ENCODE results near the gene ASIC2.

ASIC2 gene

GRCh38 chr17:33127706-33128105, 165.4 kb downstream of the ASIC2 start:
- Histone ChIP-seq H3F3A (ENCODE audit: control insufficient read depth, insufficient read depth) (no peaks in the 10 kb centered on the region), H3K9me3 (ENCODE audit: control insufficient read depth, insufficient read depth, low read length) (no peaks in the 10 kb centered on the region), H3K27me3 (ENCODE audit: control insufficient read depth, low read length) (no peaks in the 10 kb centered on the region), H4K20me1 (ENCODE audit: control insufficient read depth, insufficient read depth, low read depth, low read length) (no peaks in the 10 kb centered on the region), H3K79me2 (ENCODE audit: control insufficient read depth, low read length) (no peaks in the 10 kb centered on the region), H3K27ac (ENCODE audit: low read depth, low read length) (no peak overlapping the region), H3K4me2 (ENCODE audit: low read length) (no peak overlapping the region), H3K36me3 (ENCODE audit: control insufficient read depth, low read length) (no peaks in the 10 kb centered on the region), H3K9me2 (replicated peaks; ENCODE audit: control insufficient read depth, low read length) (no peaks in the 10 kb centered on the region), H3K4me3 (ENCODE audit: low read length) (no peak overlapping the region), H3K4me1 (ENCODE audit: control insufficient read depth, low read length) (no peaks in the 10 kb centered on the region)
- TF ChIP-seq CTCF (IDR thresholded peaks at IDR 0.05; ENCODE audit: low read depth, low read length, poor library complexity, severe bottlenecking) (no peak), EZH2phosphoT487 (IDR thresholded peaks at IDR 0.05; ENCODE audit: borderline replicate concordance, low read length) (no peak)

GRCh38 chr17:33126086-33126485, 167.0 kb downstream of the ASIC2 start:
- Histone ChIP-seq H3K27me3 (ENCODE audit: control insufficient read depth, low read length) (no peaks in the 10 kb centered on the region), H3K9me3 (ENCODE audit: control insufficient read depth, insufficient read depth, low read length) (no peaks in the 10 kb centered on the region)
- TF ChIP-seq CTCF (IDR thresholded peaks at IDR 0.05; ENCODE audit: low read depth, low read length, poor library complexity, severe bottlenecking): no peak
- no peak for TF ChIP-seq EZH2phosphoT487 (IDR thresholded peaks at IDR 0.05; ENCODE audit: borderline replicate concordance, low read length)

GRCh38 chr17:33125552-33125950, 167.5 kb downstream of the ASIC2 start:
- H3K27ac ChIP-seq (ENCODE audit: low read depth, low read length): no peak overlapping the region
- H3K79me2 ChIP-seq (ENCODE audit: control insufficient read depth, low read length): no peaks in the 10 kb centered on the region
- no peak for TF ChIP-seq EZH2phosphoT487 (IDR thresholded peaks at IDR 0.05; ENCODE audit: borderline replicate concordance, low read length)
- no peaks in the 10 kb centered on the region for H4K20me1 ChIP-seq (ENCODE audit: control insufficient read depth, insufficient read depth, low read depth, low read length)
- H3K9me2 ChIP-seq (replicated peaks; ENCODE audit: control insufficient read depth, low read length): no peaks in the 10 kb centered on the region
- H3K9me3 ChIP-seq (ENCODE audit: control insufficient read depth, insufficient read depth, low read length): no peaks in the 10 kb centered on the region
- H3K27me3 ChIP-seq (ENCODE audit: control insufficient read depth, low read length): no peaks in the 10 kb centered on the region
- H3K36me3 ChIP-seq (ENCODE audit: control insufficient read depth, low read length): no peaks in the 10 kb centered on the region
- no peaks in the 10 kb centered on the region for H3F3A ChIP-seq (ENCODE audit: control insufficient read depth, insufficient read depth)
- H3K4me3 ChIP-seq (ENCODE audit: low read length): no peak overlapping the region
- no peak overlapping the region for H3K4me2 ChIP-seq (ENCODE audit: low read length)
- no peaks in the 10 kb centered on the region for H3K4me1 ChIP-seq (ENCODE audit: control insufficient read depth, low read length)

More at GRCh38 chr17:33126086-33126485, 167.0 kb downstream of the ASIC2 start:
- H3K4me2 ChIP-seq (ENCODE audit: low read length): no peak overlapping the region
- no peaks in the 10 kb centered on the region for H3K36me3 ChIP-seq (ENCODE audit: control insufficient read depth, low read length)
- no peaks in the 10 kb centered on the region for H3K79me2 ChIP-seq (ENCODE audit: control insufficient read depth, low read length)
- H3K27ac ChIP-seq (ENCODE audit: low read depth, low read length): no peak overlapping the region
- H3K9me2 ChIP-seq (replicated peaks; ENCODE audit: control insufficient read depth, low read length): no peaks in the 10 kb centered on the region
- no peak overlapping the region for H3K4me3 ChIP-seq (ENCODE audit: low read length)
- H4K20me1 ChIP-seq (ENCODE audit: control insufficient read depth, insufficient read depth, low read depth, low read length): no peaks in the 10 kb centered on the region
- no peaks in the 10 kb centered on the region for H3F3A ChIP-seq (ENCODE audit: control insufficient read depth, insufficient read depth)
- no peaks in the 10 kb centered on the region for H3K4me1 ChIP-seq (ENCODE audit: control insufficient read depth, low read length)

GRCh38 chr17:33124871-33125551, 168.1 kb downstream of the ASIC2 start:
- Histone ChIP-seq H3K9me3 (ENCODE audit: control insufficient read depth, insufficient read depth, low read length) (no peaks in the 10 kb centered on the region), H3K4me1 (ENCODE audit: control insufficient read depth, low read length) (no peaks in the 10 kb centered on the region), H4K20me1 (ENCODE audit: control insufficient read depth, insufficient read depth, low read depth, low read length) (no peaks in the 10 kb centered on the region), H3K27me3 (ENCODE audit: control insufficient read depth, low read length) (no peaks in the 10 kb centered on the region), H3K4me2 (ENCODE audit: low read length) (no peak overlapping the region), H3K9me2 (replicated peaks; ENCODE audit: control insufficient read depth, low read length) (no peaks in the 10 kb centered on the region), H3K79me2 (ENCODE audit: control insufficient read depth, low read length) (no peaks in the 10 kb centered on the region), H3K36me3 (ENCODE audit: control insufficient read depth, low read length) (no peaks in the 10 kb centered on the region), H3K4me3 (ENCODE audit: low read length) (no peak overlapping the region), H3K27ac (ENCODE audit: low read depth, low read length) (no peak overlapping the region), H3F3A (ENCODE audit: control insufficient read depth, insufficient read depth) (no peaks in the 10 kb centered on the region)
- TF ChIP-seq CTCF (IDR thresholded peaks at IDR 0.05; ENCODE audit: low read depth, low read length, poor library complexity, severe bottlenecking): no peak
- no peak for TF ChIP-seq EZH2phosphoT487 (IDR thresholded peaks at IDR 0.05; ENCODE audit: borderline replicate concordance, low read length)
